Gastrocnemius medialis (tissue), 4 donors: ENCODE results near the gene MTMR12. TPM values are rescaled to one million over a fixed set of nuclear protein-coding genes. Genes with fewer than 3 reads are reported as not detected.

ENCODE experiments used
- ATAC-seq, 2 donors: fragments of 150-250 bp; one replicate each; pipeline ENCODE4 v1.9.1; 2016
- DNase-seq, 2 donors: peaks; one replicate each; pipeline ENCODE4 v3.0.0-alpha.2; 2019
- H3K27ac ChIP-seq, 4 donors: fragments of 200-600 bp; sonication (generic); 1 replicate in 1 of 4; 2 replicates in 3 of 4; pipeline ENCODE4 v1.5.1; 2016 to 2018; ENCODE audit warnings: mild to moderate bottlenecking in 2 of 4, moderate library complexity in 1 of 4
- H3K27me3 ChIP-seq, 3 donors: fragments of 200-600 bp; sonication (generic) in 2 of 3; 1 replicate in 1 of 3; 2 replicates in 2 of 3; pipeline versions ENCODE4 v1.5.1 to v1.6.0; 2016 to 2019; ENCODE audit warnings: mild to moderate bottlenecking in 1 of 3, moderate library complexity in 1 of 3
- H3K36me3 ChIP-seq, 2 donors: fragments of 200-600 bp; sonication (generic) in 1 of 2; one replicate each; pipeline ENCODE4 v1.5.1; 2017 to 2018
- H3K4me1 ChIP-seq, 2 donors: fragments of 200-600 bp; sonication (generic) in 1 of 2; one replicate each; pipeline ENCODE4 v1.5.1; 2016 to 2017; ENCODE audit warnings: mild to moderate bottlenecking in 2 of 2
- H3K4me3 ChIP-seq, 4 donors: fragments of 200-600 bp; sonication (generic) in 3 of 4; 1 replicate in 1 of 4; 2 replicates in 3 of 4; pipeline ENCODE4 v1.5.1; 2016 to 2019; ENCODE audit warnings: mild to moderate bottlenecking in 2 of 4
- H3K9me3 ChIP-seq, 3 donors: fragments of 200-600 bp; sonication (generic) in 2 of 3; 1 replicate in 1 of 3; 2 replicates in 2 of 3; pipeline ENCODE4 v1.5.1; 2016 to 2019
- POLR2A ChIP-seq, 2 donors: fragments of 450-650 bp; IDR thresholded peaks; one replicate each; pipeline ENCODE4 v1.6.1; 2017; ENCODE audit warnings: antibody characterized with exemption in 2 of 2, mild to moderate bottlenecking in 2 of 2, moderate library complexity in 2 of 2
- in situ Hi-C, 4 donors: fragments of 200-750 bp; cut with MboI; loops; one replicate each; pipeline versions ENCODE4 v1.15.0 to v1.8.0; 2017; ENCODE audit warnings: low sequenced_read_pairs in 4 of 4
- intact Hi-C: fragments of 100-400 bp; cut with DNase I; formaldehyde crosslinking; loops from one replicate; pipeline ENCODE4 v1.15.1; 2023; ENCODE audit warnings: low total_unique reads
- total RNA-seq, 4 donors: library from RNA; depleted of rRNA; stranded (reverse); fragments of >200 nt; gene quantifications; one replicate each; pipeline versions ENCODE4 v1.1.0 to v1.2.3, GENCODE V29; 2016
- TF ChIP-seq, protein P1 (sequence below), 5 experiments: fragments of 450-650 bp in 3 of 5; fragments of 200-600 bp in 2 of 5; sonication (generic) in 2 of 5; IDR thresholded peaks in 4 of 5; conservative IDR thresholded peaks in 1 of 5; 1 replicate in 4 of 5; 2 replicates in 1 of 5; pipeline ENCODE4 v1.5.1; 2016 to 2019; ENCODE audit warnings: antibody characterized with exemption in 5 of 5, mild to moderate bottlenecking in 3 of 5, moderate library complexity in 3 of 5

MTMR12 gene
- total RNA-seq, 4 donors from 2014 or later, result 6.4 to 11.5 (median 10.6) TPM

DNA sequence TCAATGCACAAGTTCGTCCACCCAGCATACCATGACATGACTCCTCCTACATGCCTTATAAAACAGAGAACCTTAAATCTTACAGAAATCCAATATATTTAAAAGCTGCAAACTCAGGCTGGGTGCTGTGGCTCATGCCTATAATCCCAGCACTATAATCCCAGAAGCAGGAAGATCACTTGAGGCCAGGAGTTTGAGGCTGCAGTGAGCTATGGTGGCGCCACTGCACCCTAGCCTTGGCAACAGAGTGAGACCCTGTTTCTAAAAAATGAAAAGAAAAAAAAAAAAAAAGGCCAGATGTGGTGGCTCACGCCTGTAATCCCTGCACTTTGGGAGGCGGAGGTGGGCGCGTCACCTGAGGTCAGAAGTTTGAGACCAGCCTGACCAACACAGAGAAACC is 68.7 kb downstream of the MTMR12 start:
- no peak for TF ChIP-seq POLR2A (IDR thresholded peaks at IDR 0.05)
- TF ChIP-seq, protein P1, sequence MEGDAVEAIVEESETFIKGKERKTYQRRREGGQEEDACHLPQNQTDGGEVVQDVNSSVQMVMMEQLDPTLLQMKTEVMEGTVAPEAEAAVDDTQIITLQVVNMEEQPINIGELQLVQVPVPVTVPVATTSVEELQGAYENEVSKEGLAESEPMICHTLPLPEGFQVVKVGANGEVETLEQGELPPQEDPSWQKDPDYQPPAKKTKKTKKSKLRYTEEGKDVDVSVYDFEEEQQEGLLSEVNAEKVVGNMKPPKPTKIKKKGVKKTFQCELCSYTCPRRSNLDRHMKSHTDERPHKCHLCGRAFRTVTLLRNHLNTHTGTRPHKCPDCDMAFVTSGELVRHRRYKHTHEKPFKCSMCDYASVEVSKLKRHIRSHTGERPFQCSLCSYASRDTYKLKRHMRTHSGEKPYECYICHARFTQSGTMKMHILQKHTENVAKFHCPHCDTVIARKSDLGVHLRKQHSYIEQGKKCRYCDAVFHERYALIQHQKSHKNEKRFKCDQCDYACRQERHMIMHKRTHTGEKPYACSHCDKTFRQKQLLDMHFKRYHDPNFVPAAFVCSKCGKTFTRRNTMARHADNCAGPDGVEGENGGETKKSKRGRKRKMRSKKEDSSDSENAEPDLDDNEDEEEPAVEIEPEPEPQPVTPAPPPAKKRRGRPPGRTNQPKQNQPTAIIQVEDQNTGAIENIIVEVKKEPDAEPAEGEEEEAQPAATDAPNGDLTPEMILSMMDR (IDR thresholded peaks at IDR 0.05 in 4 of 5, conservative IDR thresholded peaks at IDR 0.05 in 1 of 5), result no peak
- ATAC-seq, result no peak
- DNase-seq, result no peak
- H3K27me3 ChIP-seq, result no peaks in the 10 kb centered on the region
- no peaks in the 10 kb centered on the region for H3K9me3 ChIP-seq
- no peak overlapping the region for H3K4me3 ChIP-seq
- no peaks in the 10 kb centered on the region for H3K4me1 ChIP-seq
- in situ Hi-C loops, result loop anchor here in 3 of 4 donors (25.0 kb wide), 4 partner anchors 93 to 368 kb away; partner anchors contain the start of genes SUB1 (in 2 of the 3) and ZFR (in 1 of the 3)
- intact Hi-C loops, result no loop called here
- peaks cover 3 to 84% of the 10 kb centered on the region in 2 donors for H3K36me3 ChIP-seq
- no peak overlapping the region for H3K27ac ChIP-seq

DNA sequence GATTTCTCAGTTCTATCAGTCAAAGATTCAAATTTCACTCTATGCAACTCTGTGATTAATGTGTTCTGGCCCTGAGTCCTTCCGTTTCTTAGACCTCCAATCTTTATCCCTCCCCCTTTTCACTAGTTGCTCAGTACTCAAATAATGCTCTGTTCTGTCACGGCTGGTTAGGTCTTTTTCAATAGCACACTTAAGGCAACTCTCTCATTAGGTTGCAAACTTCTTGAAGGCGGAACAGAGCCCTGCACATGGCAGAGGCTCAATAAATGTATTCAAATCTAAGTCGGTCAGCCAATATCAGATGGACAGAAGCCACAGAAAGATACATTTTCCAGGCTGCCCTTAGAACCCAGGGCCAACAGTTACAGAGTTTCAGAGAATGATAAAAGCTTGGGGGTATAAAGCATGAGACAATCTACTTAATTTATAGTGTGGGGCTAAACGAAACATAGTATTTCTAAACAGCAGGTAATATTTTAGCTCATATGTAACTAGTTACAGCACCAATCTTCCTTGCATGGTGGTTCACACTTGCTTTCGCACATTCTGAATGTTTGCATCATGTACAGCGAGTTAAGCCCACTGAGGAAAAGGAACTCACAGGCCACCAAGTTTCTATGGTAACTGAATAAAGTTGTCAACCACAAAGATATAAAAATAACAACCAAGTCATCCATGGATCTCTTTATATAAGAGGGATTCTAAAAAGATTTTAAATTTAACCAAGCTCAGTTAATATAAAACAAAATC is 71.5 kb downstream of the MTMR12 start:
- H3K27ac ChIP-seq, result no peak overlapping the region
- H3K36me3 ChIP-seq, result peaks cover 0 to 74% of the 10 kb centered on the region in 2 donors
- H3K4me1 ChIP-seq, result no peaks in the 10 kb centered on the region
- no peaks in the 10 kb centered on the region for H3K27me3 ChIP-seq
- intact Hi-C loops, result no loop called here
- DNase-seq (no peak), ATAC-seq (no peak)
- no peaks in the 10 kb centered on the region for H3K9me3 ChIP-seq
- no peak overlapping the region for H3K4me3 ChIP-seq
- no peak for TF ChIP-seq POLR2A (IDR thresholded peaks at IDR 0.05)
- TF ChIP-seq, protein P1 (IDR thresholded peaks at IDR 0.05 in 4 of 5, conservative IDR thresholded peaks at IDR 0.05 in 1 of 5), result no peak
- in situ Hi-C loops, result loop anchor here in 3 of 4 donors (25.0 kb wide), 4 partner anchors 96 to 371 kb away; partner anchors contain the start of genes SUB1 (in 2 of the 3) and ZFR (in 1 of the 3)

DNA sequence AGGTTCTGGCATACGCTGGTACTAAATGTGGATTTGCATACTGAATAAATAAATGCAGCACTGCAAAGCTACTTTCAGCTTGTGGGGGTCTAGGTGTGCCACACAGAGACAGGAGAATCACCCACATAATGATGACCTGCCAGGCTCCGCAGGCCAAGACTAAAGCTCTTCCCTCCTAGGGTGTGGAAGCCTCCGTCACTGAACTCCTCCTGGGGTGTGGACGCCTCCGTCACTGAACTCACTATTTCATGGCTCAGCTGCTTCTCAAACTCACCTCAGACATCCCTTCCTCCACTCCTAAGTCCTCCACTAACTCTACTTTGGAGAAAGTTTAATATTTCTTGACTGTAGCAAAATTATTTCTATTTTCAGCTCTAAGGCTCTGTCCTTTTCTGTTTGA is 73.4 kb downstream of the MTMR12 start:
- no peaks in the 10 kb centered on the region for H3K27me3 ChIP-seq
- ATAC-seq (no peak), DNase-seq (no peak)
- intact Hi-C loops, result loop anchor here (10.0 kb wide), 1 partner anchor 205 kb away; the partner anchor contains the start of gene ZFR
- no peak overlapping the region for H3K27ac ChIP-seq
- no peaks in the 10 kb centered on the region for H3K9me3 ChIP-seq
- peaks cover 0 to 81% of the 10 kb centered on the region in 2 donors for H3K36me3 ChIP-seq
- H3K4me3 ChIP-seq, result no peak overlapping the region
- TF ChIP-seq, protein P1 (IDR thresholded peaks at IDR 0.05 in 4 of 5, conservative IDR thresholded peaks at IDR 0.05 in 1 of 5), result no peak
- no peak for TF ChIP-seq POLR2A (IDR thresholded peaks at IDR 0.05)
- in situ Hi-C loops, result loop anchor here (10.0 to 25.0 kb wide), 5 partner anchors 85 to 373 kb away; partner anchors contain the start of genes SUB1 (in 2 of the 4) and ZFR (in 1 of the 4)
- peaks cover 0 to under 1% of the 10 kb centered on the region in 2 donors for H3K4me1 ChIP-seq

DNA sequence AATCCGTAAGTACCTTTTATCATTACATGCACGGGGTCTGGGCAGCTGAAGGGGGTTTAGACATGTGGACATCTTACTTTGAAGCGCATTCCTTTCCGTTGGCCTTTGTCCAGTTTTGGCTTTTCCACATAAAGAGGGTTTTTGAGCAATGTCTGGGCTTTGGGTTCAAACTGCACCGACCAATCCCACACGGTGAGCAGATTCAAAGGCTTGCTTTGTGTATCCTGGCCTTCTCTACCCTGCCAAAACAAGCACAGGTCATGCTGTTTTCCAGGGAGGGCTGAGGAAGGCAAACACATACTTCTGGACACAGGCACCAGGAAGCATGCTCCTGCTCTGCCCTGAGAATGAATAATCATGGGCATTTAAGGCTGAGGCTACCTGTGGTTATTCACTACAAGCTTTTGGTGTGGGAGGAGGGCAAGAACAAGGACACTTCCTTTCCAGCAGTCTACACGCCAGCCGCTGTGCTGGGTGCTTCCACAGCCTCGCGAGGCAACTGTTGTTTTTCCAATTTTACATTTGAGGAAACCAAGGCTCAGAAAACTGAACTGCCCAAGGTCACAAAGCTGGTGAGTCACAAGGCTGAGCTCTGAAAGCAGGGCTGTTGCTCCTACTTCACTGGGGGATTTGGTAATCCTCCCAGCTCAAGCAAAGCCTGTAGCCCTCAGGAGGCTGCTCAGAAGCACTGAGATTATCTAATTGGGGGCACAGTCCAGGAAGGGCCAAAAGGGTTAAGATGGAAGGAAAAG is 78.9 kb downstream of the MTMR12 start:
- Histone ChIP-seq H3K36me3 (peaks cover 0 to 38% of the 10 kb centered on the region in 2 donors), H3K4me3 (no peak overlapping the region), H3K27ac (peak overlapping the region in 3 of 4 donors; percentile 18 to 62 (median 41)), H3K9me3 (no peaks in the 10 kb centered on the region), H3K4me1 (peaks cover 19 to 29% of the 10 kb centered on the region in 2 donors), H3K27me3 (no peaks in the 10 kb centered on the region)
- intact Hi-C loops, result loop anchor here (2.0 to 10.0 kb wide), 4 partner anchors 78 to 378 kb away; partner anchors contain the start of genes MTMR12 and ZFR
- TF ChIP-seq, protein P1 (IDR thresholded peaks at IDR 0.05 in 4 of 5, conservative IDR thresholded peaks at IDR 0.05 in 1 of 5), result no peak
- no peak for TF ChIP-seq POLR2A (IDR thresholded peaks at IDR 0.05)
- in situ Hi-C loops, result loop anchor here (5.0 to 25.0 kb wide), 6 partner anchors 88 to 378 kb away; partner anchors contain the start of genes SUB1 (in 2 of the 4) and ZFR (in 1 of the 4)
- ATAC-seq, result no peak
- DNase-seq, result no peak
